K562 (cell line): ENCODE measurements around the gene RBM34. TPM values are rescaled to one million over a fixed set of nuclear protein-coding genes. Genes with fewer than 3 reads are reported as not detected.

ENCODE experiments used
- ATAC-seq: fragments of 200-7000 bp; cut with Tn5 transposase; 3 replicates; pipeline ENCODE4 v1.9.1; 2020; ENCODE audit warnings: moderate library complexity
- BruUV-seq: library from RNA; stranded (reverse); fragments of 400-500 nt; replicated peaks from 2 replicates; lab custom pipeline; 2021; lab: Mats Ljungman, UMichigan
- CTCF ChIA-PET: fragments of 300-600 bp; formaldehyde crosslinking; extraction: SDS; loops from one replicate; lab custom pipeline; 2021; ENCODE audit warnings: low intra/inter-chr PET ratio; lab: Yijun Ruan, JAX
- POLR2A ChIA-PET: fragments of 300-600, 350-650 bp; sonication (Branson Sonifier 250); formaldehyde crosslinking; extraction: SDS; loops from one replicate; lab custom pipeline; 2021; ENCODE audit warnings: antibody characterized with exemption, inconsistent platforms; lab: Yijun Ruan, JAX
- DNase-seq, 4 experiments: peaks; one replicate each; pipeline versions ENCODE4 v3.0.0 to v3.0.0-alpha.2; 2011 to 2018; ENCODE audit warnings: low spot score in 3 of 4, mixed read lengths in 3 of 4; ENCODE audit errors: extremely low read depth in 1 of 4
- FAIRE-seq: peaks from 2 replicates; lab custom pipeline; 2011; peaks lifted over from hg19 to GRCh38; lab: Jason Lieb, UNC
- H2AFZ ChIP-seq: 2 replicates; pipeline ENCODE4 v1.6.0; 2011; ENCODE audit warnings: low read depth, low read length, control low read depth, inconsistent platforms
- H3K27ac ChIP-seq: fragments of 200-600 bp; 3 replicates; pipeline ENCODE4 v1.8.0; 2011; ENCODE audit warnings: low read depth, mild to moderate bottlenecking, control low read depth, inconsistent platforms, low read length, moderate library complexity, mixed read lengths; ENCODE audit errors: extremely low read depth
- H3K27me3 ChIP-seq, 2 experiments: fragments of 300-600 bp in 1 of 2; 2 replicates in 1 of 2; 3 replicates in 1 of 2; pipeline versions ENCODE4 v1.6.0 to v1.8.0; 2011; ENCODE audit warnings: inconsistent platforms in 2 of 2, low read length in 2 of 2, mild to moderate bottlenecking in 1 of 2, mixed read lengths in 1 of 2, moderate library complexity in 1 of 2; ENCODE audit not compliant: control insufficient read depth in 2 of 2, insufficient read depth in 2 of 2
- H3K36me3 ChIP-seq: fragments of 300-600 bp; 3 replicates; pipeline ENCODE4 v1.8.0; 2011; ENCODE audit warnings: mild to moderate bottlenecking, low read length, inconsistent platforms; ENCODE audit not compliant: control insufficient read depth, insufficient read depth
- H3K4me1 ChIP-seq, 2 experiments: fragments of 200-600 bp in 1 of 2; replicated peaks in 1 of 2; 2 replicates in 1 of 2; 3 replicates in 1 of 2; pipeline versions ENCODE4 v1.5.1 to v1.8.0; 2011; ENCODE audit warnings: inconsistent platforms in 2 of 2, low read length in 2 of 2, mild to moderate bottlenecking in 1 of 2, mixed read lengths in 1 of 2, moderate library complexity in 1 of 2; ENCODE audit not compliant: control insufficient read depth in 2 of 2, insufficient read depth in 2 of 2
- H3K4me2 ChIP-seq: 2 replicates; pipeline ENCODE4 v1.6.1; 2011; ENCODE audit warnings: low read length, control low read depth, inconsistent platforms, mixed read lengths; ENCODE audit not compliant: insufficient read depth
- H3K4me3 ChIP-seq: fragments of 200-600 bp; sonication (generic), shearing (Covaris generic); 2 replicates; pipeline ENCODE4 v1.5.1; 2016; ENCODE audit warnings: control low read depth, inconsistent platforms
- H3K79me2 ChIP-seq: fragments of 200-600 bp; 3 replicates; pipeline ENCODE4 v1.8.0; 2011; ENCODE audit warnings: low read length, inconsistent platforms; ENCODE audit not compliant: control insufficient read depth, insufficient read depth
- H3K9ac ChIP-seq, 2 experiments: 2 replicates each; pipeline versions ENCODE4 v1.6.0 to v1.6.1; 2011; ENCODE audit warnings: low read depth in 2 of 2, low read length in 2 of 2, control low read depth in 1 of 2, inconsistent platforms in 1 of 2, mild to moderate bottlenecking in 1 of 2, mixed read lengths in 1 of 2; ENCODE audit not compliant: insufficient read depth in 1 of 2
- H3K9me1 ChIP-seq: one replicate; pipeline ENCODE4 v1.6.0; 2011; ENCODE audit warnings: inconsistent platforms, mild to moderate bottlenecking, low read length, moderate library complexity; ENCODE audit not compliant: control insufficient read depth, insufficient read depth
- H3K9me3 ChIP-seq: replicated peaks from 2 replicates; pipeline ENCODE4 v1.5.1; 2011; ENCODE audit warnings: low read depth, low read length, inconsistent platforms; ENCODE audit not compliant: control insufficient read depth, insufficient read depth
- H4K20me1 ChIP-seq: replicated peaks from 2 replicates; pipeline ENCODE4 v1.6.1; 2011; ENCODE audit warnings: low read length, inconsistent platforms, mixed read lengths; ENCODE audit not compliant: control insufficient read depth, insufficient read depth
- C11orf30 ChIP-seq: fragments of 450-650 bp; IDR thresholded peaks from 2 replicates; pipeline ENCODE4 v1.6.1; 2016; ENCODE audit warnings: low read depth, mild to moderate bottlenecking
- CEBPG ChIP-seq, 3 experiments: fragments of 200-800 bp in 1 of 3; sonication (Bioruptor generic) in 1 of 3; sonication (generic) in 1 of 3; formaldehyde crosslinking in 1 of 3; IDR thresholded peaks in 2 of 3; conservative IDR thresholded peaks in 1 of 3; 2 replicates each; pipeline versions ENCODE4 v1.6.1 to v1.8.0; 2016 to 2022; ENCODE audit warnings: missing compliant biosample characterization in 2 of 3, missing genetic modification characterization in 2 of 3, mild to moderate bottlenecking in 1 of 3, missing genetic modification reagents in 1 of 3
- CREBBP ChIP-seq: IDR thresholded peaks from one replicate; pipeline ENCODE4 v1.6.1; 2012; ENCODE audit warnings: low read depth, mild to moderate bottlenecking, control low read depth, inconsistent platforms, low read length
- MAFG ChIP-seq: fragments of 450-650 bp; conservative IDR thresholded peaks from 2 replicates; pipeline ENCODE4 v1.6.1; 2016; ENCODE audit warnings: missing genetic modification characterization, missing compliant biosample characterization
- MAFK ChIP-seq: IDR thresholded peaks from 2 replicates; pipeline ENCODE4 v1.6.1; 2011; ENCODE audit warnings: low read length, improper control_type of control experiment
- ZNF121 ChIP-seq: sonication (generic); formaldehyde crosslinking; conservative IDR thresholded peaks from 2 replicates; pipeline ENCODE4 v1.8.0; 2022; ENCODE audit warnings: missing genetic modification reagents
- ZNF316 ChIP-seq: fragments of 450-650 bp; IDR thresholded peaks from 2 replicates; pipeline ENCODE4 v1.6.1; 2016
- ZNF561 ChIP-seq: fragments of 450-650 bp; formaldehyde crosslinking; conservative IDR thresholded peaks from 2 replicates; pipeline ENCODE4 v1.4.0; 2020; ENCODE audit warnings: mild to moderate bottlenecking, moderate library complexity
- WGBS: fragments of 100-300 bp; shearing (Covaris generic); methylation state at CpG from one replicate; pipeline ENCODE4 v1.1.6; 2016; ENCODE audit warnings: low coverage, mixed read lengths; ENCODE audit not compliant: insufficient coverage; ENCODE audit errors: missing lambda C conversion rate; 5-methylcytosine and 5-hydroxymethylcytosine counted together
- in situ Hi-C: fragments of 300-500 bp; cut with MboI; formaldehyde crosslinking; loops from 4 replicates; pipeline ENCODE4 v1.15.0; 2018; ENCODE audit warnings: inconsistent platforms, mixed read lengths
- intact Hi-C: fragments of 100-400 bp; cut with micrococcal nuclease; formaldehyde crosslinking; loops from 2 replicates; pipeline ENCODE4 v1.14.2; 2022
- polyA plus RNA-seq, 8 experiments: library from polyadenylated mRNA; depleted of rRNA in 4 of 8; stranded (reverse) in 5 of 8; unstranded in 3 of 8; fragments of >200 nt; fragmentation: Nextera tagmentation in 2 of 8; fragmentation: Illumina TruSeq in 1 of 8; extraction: Ambion mirVana in 2 of 8; extraction: Trizol in 1 of 8; gene quantifications; 2 replicates each; pipeline versions ENCODE4 v1.2.1 to v1.2.3, GENCODE V29; 2011 to 2014; ENCODE audit warnings: inconsistent platforms in 1 of 8, missing spikeins in 1 of 8
- total RNA-seq, 7 experiments: library from RNA; depleted of rRNA in 6 of 7; stranded (reverse); fragments of >200 nt in 6 of 7; fragmentation: Illumina TruSeq in 2 of 7; extraction: Trizol in 2 of 7; gene quantifications; 2 replicates each; pipeline versions ENCODE4 v1.2.1 to v1.2.3, GENCODE V29; 2011 to 2021; ENCODE audit warnings: low replicate concordance in 1 of 7

RBM34 gene
- total and polyA plus RNA-seq, 9 of the 15 experiments (the other 6 are each of a cell fraction or from before 2014, with no cell fraction given) = 64.0 to 178 (median 124) TPM

GRCh38 chr1:235158680-235159079, 2.4 kb downstream of the RBM34 start:
- Histone ChIP-seq H4K20me1 (no peaks in the 10 kb centered on the region), H2AFZ (no peak overlapping the region), H3K9me1 (no peaks in the 10 kb centered on the region)
- FAIRE-seq = no peak
- intact Hi-C loops = no loop called here
- POLR2A ChIA-PET = interaction anchor here (1.0 to 1.5 kb wide), 6 partner anchors 8 to 287 kb away, joined by 3 to 7 read pairs (median 4); no protein-coding TSS in a partner anchor
- TF ChIP-seq CREBBP (no peak), CEBPG (CRISPR knock-in tag; IDR thresholded peaks at IDR 0.05) (no peak), CEBPG (tag; conservative IDR thresholded peaks at IDR 0.05 in 1 of 2, IDR thresholded peaks at IDR 0.05 in 1 of 2) (no peak), ZNF316 (peak; percentile 55), ZNF121 (CRISPR knock-in tag) (peak; percentile 68; the same call in 1 of the 2 replicates), MAFG (tag) (0 out of 2 replicates have a peak, but pooled peaks have one; percentile 5), MAFK (0 out of 2 replicates have a peak, but pooled peaks have one; percentile 2), ZNF561 (CRISPR knock-in tag) (no peak), C11orf30 (peak; percentile 34; the same call in 1 of the 2 replicates)
- TF ChIP-seq, all 486 proteins: peak for 5
- 96% methylated on average over 6 of the region's 6 CpGs for WGBS
- CTCF ChIA-PET = no interaction called here
- Histone ChIP-seq H3K4me2 (no peak overlapping the region), H3K9me3 (no peaks in the 10 kb centered on the region), H3K27ac (no peak overlapping the region), H3K79me2 (peaks cover 54% of the 10 kb centered on the region), H3K4me3 (no peak overlapping the region), H3K36me3 (peaks cover 60% of the 10 kb centered on the region), H3K27me3 (no peaks in the 10 kb centered on the region; a peak in 1 of 5 replicates), H3K9ac (no peak overlapping the region), H3K4me1 (peaks cover 7 to 9% of the 10 kb centered on the region in 2 experiments; a peak in 3 of 5 replicates)
- ATAC-seq (no peak), DNase-seq (no peak)
- no TSS peak for BruUV-seq
- in situ Hi-C loops = no loop called here
